Liver (tissue), 9 donors: Measurements from ENCODE around the gene ELOVL2. TPM values are rescaled to one million over a fixed set of nuclear protein-coding genes. Genes with fewer than 3 reads are reported as not detected.

Source experiments
- DNase-seq: peaks from one replicate; pipeline ENCODE4 v3.0.0-alpha.2; 2017; ENCODE audit warnings: low spot score
- H3K27ac ChIP-seq, 2 donors: one replicate each; pipeline ENCODE4 v1.7.0; 2013; ENCODE audit warnings: inconsistent platforms in 2 of 2, low read length in 2 of 2, control low read depth in 1 of 2, low read depth in 1 of 2, mild to moderate bottlenecking in 1 of 2
- H3K27me3 ChIP-seq, 4 donors: one replicate each; pipeline versions ENCODE4 v1.6.1 to v1.7.0; 2013; ENCODE audit warnings: low read length in 3 of 4, inconsistent platforms in 1 of 4, mild to moderate bottlenecking in 1 of 4, moderate library complexity in 1 of 4; ENCODE audit not compliant: control insufficient read depth in 4 of 4, insufficient read depth in 4 of 4
- H3K36me3 ChIP-seq, 4 donors: one replicate each; pipeline versions ENCODE4 v1.6.1 to v1.7.0; 2013; ENCODE audit warnings: low read length in 3 of 4, mild to moderate bottlenecking in 3 of 4, low read depth in 1 of 4, moderate library complexity in 1 of 4; ENCODE audit not compliant: control insufficient read depth in 4 of 4, insufficient read depth in 3 of 4
- H3K4me1 ChIP-seq, 4 donors: one replicate each; pipeline versions ENCODE4 v1.6.1 to v1.7.0; 2013; ENCODE audit warnings: low read length in 3 of 4, mild to moderate bottlenecking in 3 of 4, moderate library complexity in 1 of 4; ENCODE audit not compliant: control insufficient read depth in 4 of 4, insufficient read depth in 4 of 4
- H3K4me3 ChIP-seq, 3 donors: one replicate each; pipeline versions ENCODE4 v1.6.1 to v1.7.0; 2013; ENCODE audit warnings: low read length in 3 of 3, control low read depth in 1 of 3, low read depth in 1 of 3, mild to moderate bottlenecking in 1 of 3
- H3K9ac ChIP-seq, 2 donors: one replicate each; pipeline ENCODE4 v1.7.0; 2013; ENCODE audit warnings: low read length in 2 of 2, mild to moderate bottlenecking in 2 of 2, moderate library complexity in 2 of 2, control low read depth in 1 of 2, low read depth in 1 of 2
- H3K9me3 ChIP-seq, 4 donors: one replicate each; pipeline versions ENCODE4 v1.6.1 to v1.7.0; 2013; ENCODE audit warnings: low read length in 3 of 4; ENCODE audit not compliant: control insufficient read depth in 4 of 4
- EGR1 ChIP-seq, 2 donors: IDR thresholded peaks; 2 replicates each; pipeline ENCODE4 v1.6.1; 2016 to 2018; ENCODE audit warnings: antibody characterized with exemption in 2 of 2, low read depth in 2 of 2
- FOXA1 ChIP-seq: IDR thresholded peaks from 2 replicates; pipeline ENCODE4 v1.6.1; 2016; ENCODE audit warnings: antibody characterized with exemption
- FOXA2 ChIP-seq: IDR thresholded peaks from 2 replicates; pipeline ENCODE4 v1.6.1; 2016; ENCODE audit warnings: antibody characterized with exemption
- GABPA ChIP-seq, 2 donors: IDR thresholded peaks in 1 of 2; conservative IDR thresholded peaks in 1 of 2; 2 replicates each; pipeline ENCODE4 v1.6.1; 2016; ENCODE audit warnings: antibody characterized with exemption in 2 of 2, mild to moderate bottlenecking in 1 of 2, moderate library complexity in 1 of 2
- HNF4A ChIP-seq, 2 donors: conservative IDR thresholded peaks; 2 replicates each; pipeline ENCODE4 v1.6.1; 2016; ENCODE audit warnings: antibody characterized with exemption in 2 of 2, mild to moderate bottlenecking in 2 of 2
- HNF4G ChIP-seq: IDR thresholded peaks from 2 replicates; pipeline ENCODE4 v1.6.1; 2016; ENCODE audit warnings: antibody characterized with exemption
- JUND ChIP-seq, 2 donors: IDR thresholded peaks; 2 replicates each; pipeline ENCODE4 v1.6.1; 2016; ENCODE audit warnings: antibody characterized with exemption in 2 of 2
- NR2F2 ChIP-seq: IDR thresholded peaks from 2 replicates; pipeline ENCODE4 v1.6.1; 2016; ENCODE audit warnings: antibody characterized with exemption
- RAD21 ChIP-seq, 2 donors: IDR thresholded peaks; 2 replicates each; pipeline ENCODE4 v1.6.1; 2016; ENCODE audit warnings: antibody characterized with exemption in 2 of 2, mild to moderate bottlenecking in 2 of 2
- RXRA ChIP-seq, 2 donors: IDR thresholded peaks; 2 replicates each; pipeline ENCODE4 v1.6.1; 2017 to 2018; ENCODE audit warnings: antibody characterized with exemption in 2 of 2, mild to moderate bottlenecking in 1 of 2
- SP1 ChIP-seq: IDR thresholded peaks from 2 replicates; pipeline ENCODE4 v1.6.1; 2018; ENCODE audit warnings: antibody characterized with exemption, mild to moderate bottlenecking
- TAF1 ChIP-seq: conservative IDR thresholded peaks from 2 replicates; pipeline ENCODE4 v1.6.1; 2016; ENCODE audit warnings: antibody characterized with exemption, mild to moderate bottlenecking
- YY1 ChIP-seq: IDR thresholded peaks from 2 replicates; pipeline ENCODE4 v1.6.1; 2016; ENCODE audit warnings: antibody characterized with exemption, mild to moderate bottlenecking
- WGBS: extraction: QIAGEN DNeasy Blood & Tissue Kit; methylation state at CpG from one replicate; pipeline ENCODE4 v1.1.7; 2013; 5-methylcytosine and 5-hydroxymethylcytosine counted together
- polyA plus RNA-seq, 2 donors: library from polyadenylated mRNA; stranded (reverse) in 1 of 2; unstranded in 1 of 2; fragments of 200-250 nt in 1 of 2; fragments of >200 nt in 1 of 2; fragmentation: Nextera tagmentation in 1 of 2; extraction: Ambion mirVana in 1 of 2; gene quantifications; one replicate each; pipeline versions ENCODE4 v1.2.1 to v1.2.3, GENCODE V29; 2013 to 2015
- total RNA-seq, 2 donors: library from RNA; depleted of rRNA; stranded (reverse); fragments of >200 nt; gene quantifications; one replicate each; pipeline ENCODE4 v1.2.3, GENCODE V29; 2014
- TF ChIP-seq, protein P1 (sequence below): fragments of 150-350 bp; IDR thresholded peaks from 2 replicates; pipeline ENCODE4 v1.5.1; 2017; ENCODE audit warnings: improper control_type of control experiment, low read depth, low read length; ENCODE audit not compliant: missing input control
- TF ChIP-seq, protein P2 (sequence below): IDR thresholded peaks from 2 replicates; pipeline ENCODE4 v1.6.1; 2016; ENCODE audit warnings: antibody characterized with exemption
- TF ChIP-seq, protein P3 (sequence below): IDR thresholded peaks from 2 replicates; pipeline ENCODE4 v1.6.1; 2016; ENCODE audit warnings: antibody characterized with exemption
- TF ChIP-seq, protein P4 (sequence below): IDR thresholded peaks from 2 replicates; pipeline ENCODE4 v1.6.1; 2016; ENCODE audit warnings: antibody characterized with exemption, mild to moderate bottlenecking
- TF ChIP-seq, protein P5 (sequence below): IDR thresholded peaks from 2 replicates; pipeline ENCODE4 v1.6.1; 2016; ENCODE audit warnings: antibody characterized with exemption
- donor health status: healthy.
- donor health status: healthy.
- donor health status: healthy.
- donor health status: healthy.
- donor health status: healthy.

ELOVL2 gene
- total and polyA plus RNA-seq, 4 donors: 7.1 to 28.5 (median 22.1) TPM

DNA sequence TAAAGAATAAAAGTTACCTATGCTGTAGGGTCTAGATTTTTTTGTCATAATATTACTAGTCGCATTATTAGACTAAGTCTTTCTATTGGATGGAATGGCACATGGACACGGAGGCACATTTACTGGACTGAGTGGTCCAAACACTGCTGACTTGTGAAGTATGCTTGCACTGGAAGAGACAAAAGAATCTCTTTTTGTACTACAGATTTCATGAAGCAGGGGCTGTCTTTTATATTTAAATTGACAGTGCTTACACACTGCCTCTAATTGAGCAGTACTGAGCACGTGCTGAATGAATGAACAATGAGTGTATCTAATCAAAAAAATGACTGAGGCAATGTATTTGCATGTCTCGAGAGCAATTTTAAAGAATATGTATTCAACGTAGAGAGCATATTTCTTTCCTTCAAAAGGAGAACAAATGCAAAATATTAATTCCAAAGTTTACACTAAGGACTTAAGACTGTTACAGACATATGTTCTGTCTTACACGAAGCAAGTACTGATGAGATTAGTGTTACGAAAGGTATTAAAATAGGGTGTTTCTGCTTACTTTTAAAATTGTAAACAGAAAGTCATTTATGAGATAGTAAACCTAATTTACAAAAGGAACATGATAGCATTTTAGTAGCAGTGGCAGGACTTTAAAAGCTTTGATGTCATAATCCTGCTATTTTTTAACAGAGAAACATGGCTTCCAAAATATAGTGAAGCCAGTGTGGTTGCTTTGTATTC lies 8.3 kb downstream of the ELOVL2 start:
- DNase-seq: no peak
- H3K36me3 ChIP-seq: no peaks in the 10 kb centered on the region
- peaks cover 5 to 32% (median 18%) of the 10 kb centered on the region in 4 donors for H3K4me1 ChIP-seq
- H3K27ac ChIP-seq: no peak overlapping the region
- no peak for TF ChIP-seq TAF1
- TF ChIP-seq, protein P1, sequence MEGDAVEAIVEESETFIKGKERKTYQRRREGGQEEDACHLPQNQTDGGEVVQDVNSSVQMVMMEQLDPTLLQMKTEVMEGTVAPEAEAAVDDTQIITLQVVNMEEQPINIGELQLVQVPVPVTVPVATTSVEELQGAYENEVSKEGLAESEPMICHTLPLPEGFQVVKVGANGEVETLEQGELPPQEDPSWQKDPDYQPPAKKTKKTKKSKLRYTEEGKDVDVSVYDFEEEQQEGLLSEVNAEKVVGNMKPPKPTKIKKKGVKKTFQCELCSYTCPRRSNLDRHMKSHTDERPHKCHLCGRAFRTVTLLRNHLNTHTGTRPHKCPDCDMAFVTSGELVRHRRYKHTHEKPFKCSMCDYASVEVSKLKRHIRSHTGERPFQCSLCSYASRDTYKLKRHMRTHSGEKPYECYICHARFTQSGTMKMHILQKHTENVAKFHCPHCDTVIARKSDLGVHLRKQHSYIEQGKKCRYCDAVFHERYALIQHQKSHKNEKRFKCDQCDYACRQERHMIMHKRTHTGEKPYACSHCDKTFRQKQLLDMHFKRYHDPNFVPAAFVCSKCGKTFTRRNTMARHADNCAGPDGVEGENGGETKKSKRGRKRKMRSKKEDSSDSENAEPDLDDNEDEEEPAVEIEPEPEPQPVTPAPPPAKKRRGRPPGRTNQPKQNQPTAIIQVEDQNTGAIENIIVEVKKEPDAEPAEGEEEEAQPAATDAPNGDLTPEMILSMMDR: no peak
- no peak for TF ChIP-seq SP1
- TF ChIP-seq, protein P2, sequence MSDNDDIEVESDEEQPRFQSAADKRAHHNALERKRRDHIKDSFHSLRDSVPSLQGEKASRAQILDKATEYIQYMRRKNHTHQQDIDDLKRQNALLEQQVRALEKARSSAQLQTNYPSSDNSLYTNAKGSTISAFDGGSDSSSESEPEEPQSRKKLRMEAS: no peak
- no peak for TF ChIP-seq HNF4G
- no peak for TF ChIP-seq RXRA (IDR thresholded peaks at IDR 0.05)
- TF ChIP-seq YY1: no peak
- no peak for TF ChIP-seq EGR1 (IDR thresholded peaks at IDR 0.05; ENCODE audit: low read depth in 2 of 2)
- TF ChIP-seq FOXA2: no peak
- TF ChIP-seq, protein P3, sequence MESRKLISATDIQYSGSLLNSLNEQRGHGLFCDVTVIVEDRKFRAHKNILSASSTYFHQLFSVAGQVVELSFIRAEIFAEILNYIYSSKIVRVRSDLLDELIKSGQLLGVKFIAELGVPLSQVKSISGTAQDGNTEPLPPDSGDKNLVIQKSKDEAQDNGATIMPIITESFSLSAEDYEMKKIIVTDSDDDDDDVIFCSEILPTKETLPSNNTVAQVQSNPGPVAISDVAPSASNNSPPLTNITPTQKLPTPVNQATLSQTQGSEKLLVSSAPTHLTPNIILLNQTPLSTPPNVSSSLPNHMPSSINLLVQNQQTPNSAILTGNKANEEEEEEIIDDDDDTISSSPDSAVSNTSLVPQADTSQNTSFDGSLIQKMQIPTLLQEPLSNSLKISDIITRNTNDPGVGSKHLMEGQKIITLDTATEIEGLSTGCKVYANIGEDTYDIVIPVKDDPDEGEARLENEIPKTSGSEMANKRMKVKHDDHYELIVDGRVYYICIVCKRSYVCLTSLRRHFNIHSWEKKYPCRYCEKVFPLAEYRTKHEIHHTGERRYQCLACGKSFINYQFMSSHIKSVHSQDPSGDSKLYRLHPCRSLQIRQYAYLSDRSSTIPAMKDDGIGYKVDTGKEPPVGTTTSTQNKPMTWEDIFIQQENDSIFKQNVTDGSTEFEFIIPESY: no peak
- TF ChIP-seq GABPA (IDR thresholded peaks at IDR 0.05 in 1 of 2, conservative IDR thresholded peaks at IDR 0.05 in 1 of 2): no peak
- TF ChIP-seq FOXA1: no peak
- TF ChIP-seq, protein P4, sequence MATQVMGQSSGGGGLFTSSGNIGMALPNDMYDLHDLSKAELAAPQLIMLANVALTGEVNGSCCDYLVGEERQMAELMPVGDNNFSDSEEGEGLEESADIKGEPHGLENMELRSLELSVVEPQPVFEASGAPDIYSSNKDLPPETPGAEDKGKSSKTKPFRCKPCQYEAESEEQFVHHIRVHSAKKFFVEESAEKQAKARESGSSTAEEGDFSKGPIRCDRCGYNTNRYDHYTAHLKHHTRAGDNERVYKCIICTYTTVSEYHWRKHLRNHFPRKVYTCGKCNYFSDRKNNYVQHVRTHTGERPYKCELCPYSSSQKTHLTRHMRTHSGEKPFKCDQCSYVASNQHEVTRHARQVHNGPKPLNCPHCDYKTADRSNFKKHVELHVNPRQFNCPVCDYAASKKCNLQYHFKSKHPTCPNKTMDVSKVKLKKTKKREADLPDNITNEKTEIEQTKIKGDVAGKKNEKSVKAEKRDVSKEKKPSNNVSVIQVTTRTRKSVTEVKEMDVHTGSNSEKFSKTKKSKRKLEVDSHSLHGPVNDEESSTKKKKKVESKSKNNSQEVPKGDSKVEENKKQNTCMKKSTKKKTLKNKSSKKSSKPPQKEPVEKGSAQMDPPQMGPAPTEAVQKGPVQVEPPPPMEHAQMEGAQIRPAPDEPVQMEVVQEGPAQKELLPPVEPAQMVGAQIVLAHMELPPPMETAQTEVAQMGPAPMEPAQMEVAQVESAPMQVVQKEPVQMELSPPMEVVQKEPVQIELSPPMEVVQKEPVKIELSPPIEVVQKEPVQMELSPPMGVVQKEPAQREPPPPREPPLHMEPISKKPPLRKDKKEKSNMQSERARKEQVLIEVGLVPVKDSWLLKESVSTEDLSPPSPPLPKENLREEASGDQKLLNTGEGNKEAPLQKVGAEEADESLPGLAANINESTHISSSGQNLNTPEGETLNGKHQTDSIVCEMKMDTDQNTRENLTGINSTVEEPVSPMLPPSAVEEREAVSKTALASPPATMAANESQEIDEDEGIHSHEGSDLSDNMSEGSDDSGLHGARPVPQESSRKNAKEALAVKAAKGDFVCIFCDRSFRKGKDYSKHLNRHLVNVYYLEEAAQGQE: no peak
- TF ChIP-seq HNF4A (conservative IDR thresholded peaks at IDR 0.05): no peak
- TF ChIP-seq RAD21 (IDR thresholded peaks at IDR 0.05): no peak
- H3K9ac ChIP-seq: no peak overlapping the region
- no peaks in the 10 kb centered on the region for H3K27me3 ChIP-seq
- WGBS: 87% methylated on average over 7 of the region's 7 CpGs
- H3K9me3 ChIP-seq: no peaks in the 10 kb centered on the region
- no peak overlapping the region for H3K4me3 ChIP-seq

DNA sequence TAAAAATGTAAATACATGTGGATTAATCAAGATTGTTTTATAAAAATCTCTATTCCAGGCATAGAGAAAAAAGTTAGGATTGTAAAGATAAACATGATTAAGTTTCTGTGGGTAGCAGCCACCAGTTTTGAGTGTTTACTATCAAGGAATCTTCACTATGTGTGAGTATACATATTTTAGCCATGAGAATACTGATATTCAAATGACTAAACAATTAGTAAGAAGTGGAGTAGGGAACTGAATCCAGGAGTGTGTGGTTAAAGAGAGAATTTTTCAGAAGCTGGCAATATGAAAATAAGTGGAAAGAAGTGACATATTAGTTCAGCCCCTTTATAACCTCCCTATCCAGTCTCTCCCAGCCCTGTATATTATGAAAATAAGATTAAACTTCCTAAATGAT lies 10.3 kb downstream of the ELOVL2 start:
- no peak overlapping the region for H3K27ac ChIP-seq
- H3K9ac ChIP-seq: no peak overlapping the region
- H3K27me3 ChIP-seq: no peaks in the 10 kb centered on the region
- H3K36me3 ChIP-seq: no peaks in the 10 kb centered on the region
- no peak overlapping the region for H3K4me3 ChIP-seq
- H3K4me1 ChIP-seq: peaks cover 5 to 25% (median 15%) of the 10 kb centered on the region in 4 donors
- DNase-seq: no peak
- no peaks in the 10 kb centered on the region for H3K9me3 ChIP-seq
- TF ChIP-seq, protein P3: no peak
- TF ChIP-seq NR2F2 (no peak), SP1 (no peak), EGR1 (IDR thresholded peaks at IDR 0.05; ENCODE audit: low read depth in 2 of 2) (no peak), FOXA1 (no peak), RAD21 (IDR thresholded peaks at IDR 0.05) (no peak), TAF1 (no peak), FOXA2 (no peak), RXRA (IDR thresholded peaks at IDR 0.05) (no peak), YY1 (no peak), GABPA (IDR thresholded peaks at IDR 0.05 in 1 of 2, conservative IDR thresholded peaks at IDR 0.05 in 1 of 2) (no peak), JUND (IDR thresholded peaks at IDR 0.05) (no peak), HNF4A (conservative IDR thresholded peaks at IDR 0.05) (no peak), HNF4G (no peak)
- TF ChIP-seq, protein P2: no peak
- TF ChIP-seq, protein P5, sequence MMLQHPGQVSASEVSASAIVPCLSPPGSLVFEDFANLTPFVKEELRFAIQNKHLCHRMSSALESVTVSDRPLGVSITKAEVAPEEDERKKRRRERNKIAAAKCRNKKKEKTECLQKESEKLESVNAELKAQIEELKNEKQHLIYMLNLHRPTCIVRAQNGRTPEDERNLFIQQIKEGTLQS: no peak
- TF ChIP-seq, protein P1: no peak
